MM.1S (cell line): Measurements from ENCODE around the gene SLC2A10.

Experiments
- DNase-seq: peaks from one replicate; pipeline ENCODE4 v3.0.0-alpha.2; 2015
- H2AFZ ChIP-seq: fragments of 300-600 bp; sonication (generic); 2 replicates; pipeline ENCODE4 v1.6.0; 2016; ENCODE audit warnings: antibody characterized with exemption, low read length
- H3F3A ChIP-seq: fragments of 300-600 bp; sonication (generic); 2 replicates; pipeline ENCODE4 v1.6.1; 2016; ENCODE audit warnings: mild to moderate bottlenecking, antibody characterized with exemption, low read length, moderate library complexity, mixed read lengths; ENCODE audit not compliant: insufficient read depth
- H3K27ac ChIP-seq: fragments of 300-600 bp; sonication (generic); 2 replicates; pipeline ENCODE4 v1.5.1; 2016; ENCODE audit warnings: mild to moderate bottlenecking, low read length
- H3K27me3 ChIP-seq: fragments of 300-600 bp; sonication (generic); replicated peaks from 2 replicates; pipeline ENCODE4 v1.6.0; 2016; ENCODE audit warnings: low read length; ENCODE audit not compliant: insufficient read depth
- H3K36me3 ChIP-seq: fragments of 300-600 bp; sonication (generic); replicated peaks from 2 replicates; pipeline ENCODE4 v1.6.1; 2016; ENCODE audit warnings: mild to moderate bottlenecking, low read length, mixed read lengths; ENCODE audit not compliant: insufficient read depth
- H3K4me1 ChIP-seq: fragments of 300-600 bp; sonication (generic); 2 replicates; pipeline ENCODE4 v1.6.1; 2016; ENCODE audit warnings: low read length, mixed read lengths
- H3K4me2 ChIP-seq: fragments of 300-600 bp; sonication (generic); 2 replicates; pipeline ENCODE4 v1.6.0; 2016; ENCODE audit warnings: low read depth, low read length
- H3K4me3 ChIP-seq: fragments of 300-600 bp; sonication (generic); 2 replicates; pipeline ENCODE4 v1.5.1; 2016; ENCODE audit warnings: low read length, mixed read lengths
- H3K79me2 ChIP-seq: fragments of 300-600 bp; sonication (generic); 2 replicates; pipeline ENCODE4 v1.6.1; 2016; ENCODE audit warnings: mixed run types, low read length, mixed read lengths
- H3K9ac ChIP-seq: fragments of 300-600 bp; sonication (generic); 2 replicates; pipeline ENCODE4 v1.6.1; 2016; ENCODE audit warnings: low read length, mixed read lengths
- H3K9me2 ChIP-seq: fragments of 300-600 bp; sonication (generic); replicated peaks from 2 replicates; pipeline ENCODE4 v1.6.1; 2016; ENCODE audit warnings: mild to moderate bottlenecking, low read length, mixed read lengths; ENCODE audit not compliant: insufficient read depth
- H3K9me3 ChIP-seq: fragments of 300-600 bp; sonication (generic); replicated peaks from 2 replicates; pipeline ENCODE4 v1.6.1; 2016; ENCODE audit warnings: mild to moderate bottlenecking, low read length, mixed read lengths; ENCODE audit not compliant: insufficient read depth
- H4K20me1 ChIP-seq: fragments of 300-600 bp; sonication (generic); 2 replicates; pipeline ENCODE4 v1.6.1; 2016; ENCODE audit warnings: mild to moderate bottlenecking, low read length, moderate library complexity, mixed read lengths; ENCODE audit not compliant: insufficient read depth
- EZH2 ChIP-seq: fragments of 300-600 bp; sonication (generic); optimal IDR thresholded peaks from 2 replicates; pipeline ENCODE3; 2017; ENCODE audit warnings: low read depth, mild to moderate bottlenecking, antibody characterized with exemption, low read length, mixed read lengths
- EZH2phosphoT487 ChIP-seq: fragments of 300-600 bp; sonication (generic); IDR thresholded peaks from 2 replicates; pipeline ENCODE4 v1.6.1; 2018; ENCODE audit warnings: antibody characterized with exemption, low read length
- TF ChIP-seq, protein P1 (sequence below): fragments of 300-600 bp; sonication (generic); IDR thresholded peaks from 2 replicates; pipeline ENCODE4 v1.5.1; 2016; ENCODE audit warnings: antibody characterized with exemption, low read length, mixed read lengths

Gene SLC2A10

DNA sequence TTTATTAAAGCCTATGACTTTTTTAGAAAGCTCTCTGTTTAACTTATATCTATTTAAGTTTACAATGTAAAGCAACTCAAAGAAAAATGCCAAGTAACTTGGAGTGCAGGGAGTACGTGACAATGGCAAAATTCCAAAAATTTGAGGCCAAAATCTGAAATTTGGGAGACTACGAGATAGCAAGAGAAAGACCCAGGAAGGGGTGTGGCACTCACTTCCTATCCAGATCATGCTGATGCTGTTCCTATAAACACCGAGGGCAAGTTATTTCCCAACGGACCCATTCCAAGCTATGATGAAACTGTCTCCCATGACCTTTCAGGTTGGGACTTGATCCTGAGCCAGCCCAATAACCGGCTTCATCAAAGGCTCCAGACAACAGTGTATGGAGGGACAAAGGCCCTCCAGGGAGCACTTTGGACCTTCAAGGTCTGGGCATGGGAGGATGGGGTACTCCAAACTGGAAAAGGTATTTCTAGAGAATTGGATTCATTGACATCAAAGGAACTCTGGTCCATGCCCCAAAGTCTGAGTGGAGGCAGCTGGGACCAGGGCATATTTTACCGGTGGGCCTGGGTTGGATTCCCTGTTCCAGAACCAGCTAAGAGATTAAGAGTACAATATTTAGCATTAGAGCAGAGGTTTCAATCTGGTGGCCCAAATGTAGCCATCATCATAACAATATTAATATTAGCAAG, 42.5 kb upstream of the SLC2A10 start:
- H3K4me1 ChIP-seq = no peaks in the 10 kb centered on the region
- DNase-seq = no peak
- no peaks in the 10 kb centered on the region for H3K36me3 ChIP-seq
- no peaks in the 10 kb centered on the region for H3F3A ChIP-seq
- H3K27ac ChIP-seq = no peak overlapping the region
- no peaks in the 10 kb centered on the region for H3K9me3 ChIP-seq
- no peaks in the 10 kb centered on the region for H3K9me2 ChIP-seq
- no peaks in the 10 kb centered on the region for H3K79me2 ChIP-seq
- H3K27me3 ChIP-seq = no peaks in the 10 kb centered on the region
- TF ChIP-seq, protein P1, sequence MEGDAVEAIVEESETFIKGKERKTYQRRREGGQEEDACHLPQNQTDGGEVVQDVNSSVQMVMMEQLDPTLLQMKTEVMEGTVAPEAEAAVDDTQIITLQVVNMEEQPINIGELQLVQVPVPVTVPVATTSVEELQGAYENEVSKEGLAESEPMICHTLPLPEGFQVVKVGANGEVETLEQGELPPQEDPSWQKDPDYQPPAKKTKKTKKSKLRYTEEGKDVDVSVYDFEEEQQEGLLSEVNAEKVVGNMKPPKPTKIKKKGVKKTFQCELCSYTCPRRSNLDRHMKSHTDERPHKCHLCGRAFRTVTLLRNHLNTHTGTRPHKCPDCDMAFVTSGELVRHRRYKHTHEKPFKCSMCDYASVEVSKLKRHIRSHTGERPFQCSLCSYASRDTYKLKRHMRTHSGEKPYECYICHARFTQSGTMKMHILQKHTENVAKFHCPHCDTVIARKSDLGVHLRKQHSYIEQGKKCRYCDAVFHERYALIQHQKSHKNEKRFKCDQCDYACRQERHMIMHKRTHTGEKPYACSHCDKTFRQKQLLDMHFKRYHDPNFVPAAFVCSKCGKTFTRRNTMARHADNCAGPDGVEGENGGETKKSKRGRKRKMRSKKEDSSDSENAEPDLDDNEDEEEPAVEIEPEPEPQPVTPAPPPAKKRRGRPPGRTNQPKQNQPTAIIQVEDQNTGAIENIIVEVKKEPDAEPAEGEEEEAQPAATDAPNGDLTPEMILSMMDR = no peak
- no peak for TF ChIP-seq EZH2phosphoT487
- no peak overlapping the region for H3K4me3 ChIP-seq
- H4K20me1 ChIP-seq = no peaks in the 10 kb centered on the region
- H3K4me2 ChIP-seq = no peak overlapping the region
- no peak overlapping the region for H3K9ac ChIP-seq
- H2AFZ ChIP-seq = no peak overlapping the region

DNA sequence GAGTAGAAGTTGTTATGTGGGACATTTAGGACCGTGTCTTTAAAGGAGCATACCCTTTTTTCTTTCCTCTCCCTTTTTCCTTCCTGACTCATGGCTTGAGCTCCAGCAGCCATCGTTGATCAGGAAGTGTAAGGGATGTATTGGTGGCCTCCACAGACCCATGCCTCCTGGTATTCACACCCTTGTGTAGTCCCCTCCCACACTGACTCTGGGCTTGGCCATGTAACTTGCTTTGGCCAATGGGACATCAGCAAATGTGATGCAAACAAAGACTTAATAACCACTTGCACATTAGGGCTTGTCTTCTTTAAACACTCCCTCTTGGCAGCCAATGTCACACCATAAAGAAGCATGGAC, 39.2 kb upstream of the SLC2A10 start:
- H3K27ac ChIP-seq = no peak overlapping the region
- TF ChIP-seq EZH2 (no peak), EZH2phosphoT487 (no peak)
- TF ChIP-seq, protein P1 = no peak
- no peaks in the 10 kb centered on the region for H3K79me2 ChIP-seq
- no peak overlapping the region for H2AFZ ChIP-seq
- H4K20me1 ChIP-seq = no peaks in the 10 kb centered on the region
- no peaks in the 10 kb centered on the region for H3F3A ChIP-seq
- no peaks in the 10 kb centered on the region for H3K9me3 ChIP-seq
- no peak overlapping the region for H3K4me3 ChIP-seq
- no peak overlapping the region for H3K4me2 ChIP-seq
- no peak overlapping the region for H3K9ac ChIP-seq
- no peaks in the 10 kb centered on the region for H3K4me1 ChIP-seq
- H3K27me3 ChIP-seq = no peaks in the 10 kb centered on the region
- no peak for DNase-seq
- H3K36me3 ChIP-seq = no peaks in the 10 kb centered on the region
- no peaks in the 10 kb centered on the region for H3K9me2 ChIP-seq

DNA sequence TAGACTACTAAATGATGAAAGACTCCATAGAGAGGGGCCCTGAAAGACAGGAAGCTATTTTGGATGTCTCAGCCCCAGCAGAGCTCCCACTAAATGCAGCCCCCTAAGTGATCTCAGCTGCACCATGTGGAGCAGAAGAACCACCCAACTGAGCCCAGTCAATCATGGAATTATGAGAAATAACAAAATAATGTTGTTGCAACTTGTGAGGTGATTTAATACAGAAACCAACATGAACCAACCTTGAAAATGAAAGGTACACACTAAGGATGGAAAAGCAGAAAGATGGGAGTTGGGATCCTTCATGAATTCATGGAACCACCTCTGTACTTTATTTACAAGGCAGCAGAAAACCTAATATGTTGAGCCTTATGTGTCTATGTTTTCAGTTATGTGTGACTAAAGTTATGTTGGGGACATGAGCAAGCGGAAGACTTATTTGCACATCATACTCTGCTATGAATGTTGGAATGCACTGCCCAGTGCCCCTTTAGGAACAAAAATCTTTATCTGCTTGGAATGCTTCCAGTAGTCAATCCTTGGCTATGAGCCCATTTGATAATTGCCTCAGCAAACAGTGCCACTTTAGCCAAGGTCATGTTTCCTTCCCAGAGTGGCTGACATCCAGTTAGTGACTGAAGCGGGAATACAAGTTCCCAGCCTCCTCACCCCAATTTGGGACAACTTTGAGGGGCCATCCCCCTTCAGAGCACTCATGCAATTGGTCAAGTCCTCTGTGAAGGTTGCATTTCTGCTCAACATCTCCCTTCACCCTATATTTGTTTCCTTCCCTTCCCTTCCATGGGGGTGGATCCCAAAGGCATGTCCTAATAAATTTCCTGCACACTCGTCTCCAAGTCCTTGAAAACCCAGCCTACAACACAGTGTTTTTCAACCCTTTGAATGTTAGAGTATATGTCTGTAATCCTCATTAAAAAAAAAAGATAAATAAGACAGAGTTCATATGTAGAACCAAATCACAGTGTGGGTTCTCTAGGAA, 38.6 kb upstream of the SLC2A10 start:
- Histone ChIP-seq H3K79me2 (no peaks in the 10 kb centered on the region), H3K4me1 (no peaks in the 10 kb centered on the region), H3K4me3 (no peak overlapping the region), H3K9me3 (no peaks in the 10 kb centered on the region), H3K9me2 (no peaks in the 10 kb centered on the region), H4K20me1 (no peaks in the 10 kb centered on the region), H3K27me3 (no peaks in the 10 kb centered on the region), H2AFZ (no peak overlapping the region), H3K9ac (no peak overlapping the region), H3F3A (no peaks in the 10 kb centered on the region), H3K36me3 (no peaks in the 10 kb centered on the region), H3K27ac (no peak overlapping the region), H3K4me2 (no peak overlapping the region)
- DNase-seq = no peak
- no peak for TF ChIP-seq EZH2
- no peak for TF ChIP-seq EZH2phosphoT487
- TF ChIP-seq, protein P1 = no peak
